H1 (cell line): ENCODE results near the gene HNF4A. TPM values are rescaled to one million over a fixed set of nuclear protein-coding genes. Genes with fewer than 3 reads are reported as not detected.

Experiments used
- ASH2L ChIP-seq: fragments of 200-600, 300-600 bp; sonication (generic); IDR thresholded peaks from one replicate; pipeline ENCODE4 v1.7.1; 2017; ENCODE audit warnings: low read length
- CTCF ChIP-seq, 3 experiments: IDR thresholded peaks; 1 replicate in 2 of 3; 2 replicates in 1 of 3; pipeline versions ENCODE4 v1.5.1 to v1.6.1; 2011; ENCODE audit warnings: low read length in 3 of 3, mild to moderate bottlenecking in 3 of 3, inconsistent platforms in 2 of 3, low read depth in 1 of 3, moderate library complexity in 1 of 3; ENCODE audit not compliant: insufficient read depth in 1 of 3; ENCODE audit errors: control extremely low read depth in 1 of 3
- polyA plus RNA-seq, 7 experiments: library from polyadenylated mRNA; depleted of rRNA in 3 of 7; stranded (reverse) in 5 of 7; unstranded in 2 of 7; fragments of >200 nt in 5 of 7; fragments of 200-250 nt in 2 of 7; gene quantifications; 1 replicate in 5 of 7; 2 replicates in 1 of 7; 4 replicates in 1 of 7; pipeline versions ENCODE4 v1.2.1 to v1.2.3, GENCODE V29; 2011 to 2013; ENCODE audit warnings: missing spikeins in 2 of 7, mixed read lengths in 2 of 7
- total RNA-seq: library from RNA; stranded (reverse); fragmentation: NEBNext Ultra II Directional; extraction: Animal tissue kit (Norgen Biotek cat#: 25700); gene quantifications from 2 replicates; pipeline ENCODE4 v1.2.1, GENCODE V29; 2021

HNF4A gene
- total and polyA plus RNA-seq, 2 of the 8 experiments (the other 6 are each of a cell fraction or from before 2014, with no cell fraction given), result 0.03 TPM; not detected in 1

- no peak for TF ChIP-seq CTCF (IDR thresholded peaks at IDR 0.05; ENCODE audit: control extremely low read depth in 1 of 3, insufficient read depth in 1 of 3, low read depth in 1 of 3, low read length in 3 of 3)
- no peak for TF ChIP-seq ASH2L
- TF ChIP-seq, all 59 proteins: peak for 0
Measured at GRCh38 chr20:44356353-44356723, 839 bp downstream of the HNF4A start (continued).
